ENCODE measurements around the gene B3GNT8. TPM values are rescaled to one million over a fixed set of nuclear protein-coding genes. Genes with fewer than 3 reads are reported as not detected.

The B3GNT8 gene
- total and polyA plus RNA-seq, 7 donors: 2.8 to 49.2 (median 8.0) TPM

GRCh38 chr19:41377977-41378709, 49.0 kb downstream of the B3GNT8 start:
- TF ChIP-seq EP300 (IDR thresholded peaks at IDR 0.05): no peak
- peak in 1 of 4 experiments; percentile 26 for TF ChIP-seq CTCF (IDR thresholded peaks at IDR 0.05)
- peak in 1 of 4 donors; percentile 5 for TF ChIP-seq POLR2AphosphoS5 (IDR thresholded peaks at IDR 0.05)
- TF ChIP-seq POLR2A (IDR thresholded peaks at IDR 0.05): no peak
- Histone ChIP-seq H3K4me1 (peaks cover 0 to 51% (median 34%) of the 10 kb centered on the region in 4 donors), H3K9me3 (no peaks in the 10 kb centered on the region), H3K4me3 (no peak overlapping the region), H3K27me3 (no peaks in the 10 kb centered on the region), H3K36me3 (no peaks in the 10 kb centered on the region), H3K27ac (peak overlapping the region in 3 of 4 donors; percentile 61 to 87 (median 67))
- no peak for DNase-seq
- WGBS, 2 donors: 49 to 74% methylated on average over 9 of the region's 9 CpGs
- intact Hi-C loops (cut with DNase I): no loop called here

GRCh38 chr19:41376998-41377365, 50.2 kb downstream of the B3GNT8 start:
- Histone ChIP-seq H3K4me3 (peak overlapping the region; percentile 51 to 66 (median 64)), H3K27ac (peak overlapping the region; percentile 71 to 87 (median 86)), H3K4me1 (peaks cover 0 to 51% (median 34%) of the 10 kb centered on the region in 4 donors), H3K36me3 (no peaks in the 10 kb centered on the region), H3K27me3 (no peaks in the 10 kb centered on the region), H3K9me3 (no peaks in the 10 kb centered on the region)
- no peak for DNase-seq
- 61 to 78% methylated on average over 8 of the region's 8 CpGs for WGBS, 2 donors
- TF ChIP-seq POLR2AphosphoS5 (IDR thresholded peaks at IDR 0.05) (no peak), EP300 (IDR thresholded peaks at IDR 0.05) (no peak), CTCF (IDR thresholded peaks at IDR 0.05) (no peak), POLR2A (IDR thresholded peaks at IDR 0.05) (no peak)
- intact Hi-C loops (cut with DNase I): no loop called here

- WGBS, 2 donors: 6 to 8% methylated on average over 47 of the region's 47 CpGs
- TF ChIP-seq POLR2AphosphoS5 (IDR thresholded peaks at IDR 0.05) (peak in 1 of 4 donors; percentile 28), EP300 (IDR thresholded peaks at IDR 0.05) (no peak)
- peak within 1 kb of the TSS; percentile 71 to 87 (median 86) for H3K27ac ChIP-seq
- H3K9me3 ChIP-seq: no peaks in the 10 kb centered on the region
- H3K36me3 ChIP-seq: no peaks in the 10 kb centered on the region
- intact Hi-C loops (cut with DNase I): no loop called here
- peak; percentile 76 for DNase-seq
- peak within 1 kb of the TSS; percentile 51 to 66 (median 64) for H3K4me3 ChIP-seq
- no peaks in the 10 kb centered on the region for H3K27me3 ChIP-seq
- H3K4me1 ChIP-seq: peaks cover 0 to 51% (median 34%) of the 10 kb centered on the region in 4 donors
Observed at GRCh38 chr19:41376241-41376997, 50.8 kb downstream of the B3GNT8 start, which contains the start of gene TMEM91. TSS of gene TMEM91 (plus strand) at chr19:41376533. CDS start at chr19:41378310, 1,777 bp downstream.

Small RNAs within 50 kb of the gene (small RNA-seq; reads per million reads assigned to genes)
- gene RF00017: 0 reads per million in 3 donors

Other genes starting within 250 kb of the B3GNT8 start
- 1 to 10 TPM in 2 of 4 donors, under 1 TPM in 2; 0.41 to 1.4 (median 0.80) TPM for gene CYP2S1, start 234.2 kb downstream of the B3GNT8 start, total RNA-seq
- gene CYP2S1, start 234.2 kb downstream of the B3GNT8 start, polyA plus RNA-seq: 10 to 100 TPM in 1 of 3 donors, 1 to 10 TPM in 2; 6.0 to 18.6 (median 8.6) TPM
- 100 to 1,000 TPM in 1 of 4 donors, 10 to 100 TPM in 3; 85.9 to 108 (median 95.4) TPM for gene AXL, start 208.2 kb downstream of the B3GNT8 start, total RNA-seq
- gene AXL, start 208.2 kb downstream of the B3GNT8 start, polyA plus RNA-seq: 10 to 100 TPM in 1 of 3 donors, 1 to 10 TPM in 2; 5.4 to 10.7 (median 7.4) TPM
- 100 to 1,000 TPM; 120 to 153 (median 130) TPM for gene HNRNPUL1, start 163.0 kb downstream of the B3GNT8 start, total RNA-seq
- 100 to 1,000 TPM in 1 of 3 donors, 10 to 100 TPM in 2; 61.9 to 133 (median 65.0) TPM for gene HNRNPUL1, start 163.0 kb downstream of the B3GNT8 start, polyA plus RNA-seq
- 10 to 100 TPM in 1 of 4 donors, 1 to 10 TPM in 3; 8.7 to 16.6 (median 9.2) TPM for gene CCDC97, start 117.2 kb downstream of the B3GNT8 start, total RNA-seq
- 10 to 100 TPM; 11.3 to 23.1 (median 15.6) TPM for gene CCDC97, start 117.2 kb downstream of the B3GNT8 start, polyA plus RNA-seq
- gene TGFB1, start 73.5 kb downstream of the B3GNT8 start, total RNA-seq: 10 to 100 TPM; 16.4 to 27.1 (median 18.1) TPM
- 10 to 100 TPM in 1 of 3 donors, 1 to 10 TPM in 2; 6.5 to 25.0 (median 7.2) TPM for gene TGFB1, start 73.5 kb downstream of the B3GNT8 start, polyA plus RNA-seq
- 10 to 100 TPM in 3 of 4 donors, 1 to 10 TPM in 1; 7.5 to 14.5 (median 13.6) TPM for gene B9D2, start 63.2 kb downstream of the B3GNT8 start, total RNA-seq
- 10 to 100 TPM in 1 of 3 donors, 1 to 10 TPM in 2; 7.2 to 10.1 (median 8.4) TPM for gene B9D2, start 63.2 kb downstream of the B3GNT8 start, polyA plus RNA-seq
- gene TMEM91, start 50.8 kb downstream of the B3GNT8 start, total RNA-seq: 10 to 100 TPM; 13.6 to 47.1 (median 22.6) TPM
- gene TMEM91, start 50.8 kb downstream of the B3GNT8 start, polyA plus RNA-seq: 1 to 10 TPM in 2 of 3 donors, under 1 TPM in 1; 0.46 to 9.6 (median 5.8) TPM
- 10 to 100 TPM in 3 of 4 donors, 1 to 10 TPM in 1; 6.6 to 21.4 (median 14.4) TPM for gene EXOSC5, start 30.0 kb downstream of the B3GNT8 start, total RNA-seq
- 10 to 100 TPM; 11.6 to 32.7 (median 15.6) TPM for gene EXOSC5, start 30.0 kb downstream of the B3GNT8 start, polyA plus RNA-seq
- 10 to 100 TPM; 29.6 to 35.7 (median 33.6) TPM for gene BCKDHA, start 29.6 kb downstream of the B3GNT8 start, total RNA-seq
- 10 to 100 TPM; 19.0 to 32.9 (median 31.2) TPM for gene BCKDHA, start 29.6 kb downstream of the B3GNT8 start, polyA plus RNA-seq
- gene DMAC2, start 12.5 kb upstream of the B3GNT8 start, total RNA-seq: 10 to 100 TPM; 33.9 to 46.3 (median 41.0) TPM
- 10 to 100 TPM; 40.8 to 58.0 (median 45.7) TPM for gene DMAC2, start 12.5 kb upstream of the B3GNT8 start, polyA plus RNA-seq
- not detected for gene ERICH4, start 15.8 kb upstream of the B3GNT8 start, total RNA-seq
- gene ERICH4, start 15.8 kb upstream of the B3GNT8 start, polyA plus RNA-seq: not detected
- gene CEACAM21, start 148.8 kb upstream of the B3GNT8 start, total RNA-seq: 1 to 10 TPM in 3 of 4 donors, not detected in 1; 1.5 to 4.3 (median 2.2) TPM
- gene CEACAM21, start 148.8 kb upstream of the B3GNT8 start, polyA plus RNA-seq: 10 to 100 TPM in 1 of 3 donors, not detected in 2; 11.9 TPM
- 1 to 10 TPM in 2 of 4 donors, not detected in 2; 1.9 to 3.6 TPM for gene CEACAM4, start 199.7 kb upstream of the B3GNT8 start, total RNA-seq
- 1 to 10 TPM in 1 of 3 donors, not detected in 2; 1.6 TPM for gene CEACAM4, start 199.7 kb upstream of the B3GNT8 start, polyA plus RNA-seq